GM21619 (cell line): ENCODE results near the gene NOXA1.
"Not testable (repeated sequence)": the region's sequence is repeated elsewhere in the genome, so short reads cannot be mapped to it uniquely, and the experiment has no call there.

Experiments
- ATAC-seq: cut with Tn5 transposase; IDR thresholded peaks from one replicate; pipeline ENCODE4 v1.9.1; 2021; ENCODE audit not compliant: unreplicated experiment

The NOXA1 gene

GRCh38 chr9:137404961-137405567, 18.1 kb upstream of the NOXA1 start:
- ATAC-seq, result no peak

- no peak for ATAC-seq
These were observed 17.5 kb upstream of the NOXA1 start for GRCh38 chr9:137405677-137406081.

- no peak for ATAC-seq
These were observed 17.0 kb upstream of the NOXA1 start for GRCh38 chr9:137406085-137406760.

GRCh38 chr9:137406876-137407589, 16.2 kb upstream of the NOXA1 start:
- ATAC-seq, result no peak

- no peak for ATAC-seq
These were observed 15.4 kb upstream of the NOXA1 start for GRCh38 chr9:137407590-137408300.

GRCh38 chr9:137408651-137409405, 14.4 kb upstream of the NOXA1 start:
- no peak for ATAC-seq

- ATAC-seq, result no peak
These were observed 13.7 kb upstream of the NOXA1 start for GRCh38 chr9:137409515-137409914.

GRCh38 chr9:137410236-137410890, 12.8 kb upstream of the NOXA1 start:
- ATAC-seq, result not testable (repeated sequence)

- ATAC-seq, result no peak
These were observed 12.3 kb upstream of the NOXA1 start for GRCh38 chr9:137410891-137411249.

- no peak for ATAC-seq
These were observed 11.9 kb upstream of the NOXA1 start for GRCh38 chr9:137411260-137411644.

GRCh38 chr9:137411645-137412380, 11.4 kb upstream of the NOXA1 start:
- ATAC-seq, result no peak

- ATAC-seq, result no peak
These were observed 10.8 kb upstream of the NOXA1 start for GRCh38 chr9:137412431-137412830.

- no peak for ATAC-seq
These were observed 7.7 kb upstream of the NOXA1 start for GRCh38 chr9:137415451-137415850.

- ATAC-seq, result no peak
These were observed 7.1 kb upstream of the NOXA1 start for GRCh38 chr9:137416006-137416562.

GRCh38 chr9:137416563-137417151, 6.5 kb upstream of the NOXA1 start:
- ATAC-seq, result no peak

GRCh38 chr9:137417161-137418021, 5.8 kb upstream of the NOXA1 start:
- no peak for ATAC-seq

GRCh38 chr9:137421838-137422603, 1.2 kb upstream of the NOXA1 start:
- no peak for ATAC-seq
